ENCODE data around the gene PDSS2.

DNA sequence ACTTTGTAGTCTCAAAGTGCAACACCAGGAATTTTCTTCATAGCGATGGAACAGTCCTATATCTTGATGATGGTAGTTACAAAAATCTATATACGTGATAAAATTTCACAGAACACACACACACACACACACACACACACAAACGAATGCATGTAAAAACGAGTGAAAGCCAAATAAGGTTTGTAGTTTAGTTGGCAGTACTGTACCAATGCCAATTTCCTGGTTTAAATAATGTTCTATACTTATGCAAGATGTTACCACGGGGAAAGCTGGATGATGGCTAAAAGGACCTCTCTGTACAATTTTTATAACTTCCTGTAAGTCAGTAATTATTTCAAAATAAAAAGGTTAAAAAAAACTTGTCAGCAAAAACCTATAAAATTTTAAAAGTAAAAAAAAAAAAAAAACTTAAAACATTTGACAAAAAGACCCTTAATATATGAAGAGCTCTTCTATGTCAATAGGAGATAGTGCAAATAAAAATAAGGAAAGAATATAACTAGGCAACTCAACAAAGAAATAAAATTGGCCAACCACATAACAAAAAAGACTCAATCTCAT, 37.6 kb downstream of the PDSS2 start:
- TF ChIP-seq POLR2AphosphoS5 (IDR thresholded peaks at IDR 0.05), result no peak
- TF ChIP-seq, protein P1, sequence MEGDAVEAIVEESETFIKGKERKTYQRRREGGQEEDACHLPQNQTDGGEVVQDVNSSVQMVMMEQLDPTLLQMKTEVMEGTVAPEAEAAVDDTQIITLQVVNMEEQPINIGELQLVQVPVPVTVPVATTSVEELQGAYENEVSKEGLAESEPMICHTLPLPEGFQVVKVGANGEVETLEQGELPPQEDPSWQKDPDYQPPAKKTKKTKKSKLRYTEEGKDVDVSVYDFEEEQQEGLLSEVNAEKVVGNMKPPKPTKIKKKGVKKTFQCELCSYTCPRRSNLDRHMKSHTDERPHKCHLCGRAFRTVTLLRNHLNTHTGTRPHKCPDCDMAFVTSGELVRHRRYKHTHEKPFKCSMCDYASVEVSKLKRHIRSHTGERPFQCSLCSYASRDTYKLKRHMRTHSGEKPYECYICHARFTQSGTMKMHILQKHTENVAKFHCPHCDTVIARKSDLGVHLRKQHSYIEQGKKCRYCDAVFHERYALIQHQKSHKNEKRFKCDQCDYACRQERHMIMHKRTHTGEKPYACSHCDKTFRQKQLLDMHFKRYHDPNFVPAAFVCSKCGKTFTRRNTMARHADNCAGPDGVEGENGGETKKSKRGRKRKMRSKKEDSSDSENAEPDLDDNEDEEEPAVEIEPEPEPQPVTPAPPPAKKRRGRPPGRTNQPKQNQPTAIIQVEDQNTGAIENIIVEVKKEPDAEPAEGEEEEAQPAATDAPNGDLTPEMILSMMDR (IDR thresholded peaks at IDR 0.05 in 8 of 11, conservative IDR thresholded peaks at IDR 0.05 in 3 of 11), result no peak
